ENCODE results near the gene MAN2B1.
"Not testable (repeated sequence)": the region's sequence is repeated elsewhere in the genome, so short reads cannot be mapped to it uniquely, and the experiment has no call there.

The MAN2B1 gene

GRCh38 chr19:12687496-12688196 lies 21.1 kb upstream of the MAN2B1 start, which contains the start of gene GNG14:
Gene GNG14, plus strand, starts transcription at chr19:12687998. Its CDS starts 51 bp downstream, at chr19:12688049.
- no peak for DNase-seq

- no peak for DNase-seq
These were observed 19.3 kb upstream of the MAN2B1 start for GRCh38 chr19:12685831-12686230.

- peak; percentile 81 for DNase-seq
These were observed 14.8 kb upstream of the MAN2B1 start, which contains the start of gene DHPS for GRCh38 chr19:12681074-12681987. Gene DHPS, minus strand, starts transcription at chr19:12681880. Its CDS starts 114 bp downstream, at chr19:12681766.

GRCh38 chr19:12680034-12680433 lies 13.5 kb upstream of the MAN2B1 start:
- DNase-seq = no peak

- not testable (repeated sequence) for DNase-seq
These were observed 11.5 kb upstream of the MAN2B1 start for GRCh38 chr19:12678039-12678438.

- DNase-seq = no peak
These were observed 10.4 kb upstream of the MAN2B1 start for GRCh38 chr19:12676928-12677327.

- DNase-seq = peak; percentile 88
These were observed 9.8 kb upstream of the MAN2B1 start for GRCh38 chr19:12676384-12676792.

- no peak for DNase-seq
These were observed 9.4 kb upstream of the MAN2B1 start for GRCh38 chr19:12675940-12676339.

- no peak for DNase-seq
These were observed 8.9 kb upstream of the MAN2B1 start for GRCh38 chr19:12675399-12675798.

GRCh38 chr19:12672744-12673143 lies 6.2 kb upstream of the MAN2B1 start:
- DNase-seq = no peak

- DNase-seq = no peak
These were observed 3.8 kb upstream of the MAN2B1 start for GRCh38 chr19:12670159-12670928.

- DNase-seq = peak; percentile 70
These were observed 3.0 kb upstream of the MAN2B1 start for GRCh38 chr19:12669270-12670158.

GRCh38 chr19:12668932-12669269 lies 2.4 kb upstream of the MAN2B1 start:
- DNase-seq = peak; percentile 58

GRCh38 chr19:12668346-12668745 lies 1.8 kb upstream of the MAN2B1 start:
- DNase-seq = no peak

- DNase-seq = no peak
These were observed 1.3 kb upstream of the MAN2B1 start for GRCh38 chr19:12667731-12668302.

GRCh38 chr19:12665671-12666264 lies 774 bp downstream of the MAN2B1 start:
- no peak for DNase-seq

- DNase-seq = peak; percentile 45
These were observed 1.3 kb downstream of the MAN2B1 start for GRCh38 chr19:12665281-12665573.

GRCh38 chr19:12664406-12665280 lies 1.9 kb downstream of the MAN2B1 start:
- no peak for DNase-seq

- no peak for DNase-seq
These were observed 5.6 kb downstream of the MAN2B1 start for GRCh38 chr19:12660980-12661379.

- no peak for DNase-seq
These were observed 8.6 kb downstream of the MAN2B1 start for GRCh38 chr19:12657966-12658365.

All from stimulated activated CD4-positive, alpha-beta T cell treated with anti-CD3 and anti-CD28 coated beads, Interleukin-12 subunit alpha, Interleukin-12 subunit beta, amount 100 ng/mL, for 4 hours (primary cell).